ENCODE data around the gene QSOX2.

- TF ChIP-seq POLR2A (IDR thresholded peaks at IDR 0.05) (no peak), CTCF (IDR thresholded peaks at IDR 0.05) (no peak)
These were observed 85.8 kb downstream of the QSOX2 start for GRCh38 chr9:136159851-136160250.

Data from Peyer's patch (tissue), 4 donors.